Measurements from ENCODE around the gene ITM2B.

ITM2B gene

DNA sequence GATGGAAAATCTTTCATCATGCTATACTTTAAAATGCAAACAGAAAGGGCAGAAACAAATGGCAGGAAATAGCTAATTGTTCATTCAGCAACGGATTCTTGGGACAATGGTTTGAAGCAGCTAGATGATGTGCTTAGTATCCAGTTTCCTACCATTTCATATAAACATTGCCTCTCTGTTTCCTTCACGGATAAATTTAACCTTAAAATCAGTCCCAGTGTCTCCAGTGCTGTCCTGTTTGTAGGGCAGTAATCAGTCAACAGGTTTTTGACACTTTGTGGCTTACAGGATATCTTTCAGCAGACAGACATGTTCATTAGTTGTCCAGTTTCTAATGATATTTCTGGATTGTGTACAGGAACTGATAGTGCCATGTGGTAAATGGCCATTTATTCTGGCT is 45.8 kb downstream of the ITM2B start:
- Histone ChIP-seq H3K27me3 (ENCODE audit: low read length) (no peaks in the 10 kb centered on the region), H2AFZ (ENCODE audit: low read depth, low read length, severe bottlenecking) (no peak overlapping the region), H3K79me2 (ENCODE audit: insufficient read depth, low read length) (no peaks in the 10 kb centered on the region), H3K9me2 (replicated peaks; ENCODE audit: insufficient read depth, low read length) (no peaks in the 10 kb centered on the region), H3K9ac (ENCODE audit: low read length) (no peak overlapping the region), H3K4me2 (ENCODE audit: low read depth, low read length, poor library complexity, severe bottlenecking) (no peak overlapping the region), H3K4me3 (ENCODE audit: insufficient read depth, low read length, poor library complexity, severe bottlenecking) (no peak overlapping the region), H3K9me3 (ENCODE audit: insufficient read depth, low read length) (no peaks in the 10 kb centered on the region), H3K36me3 (ENCODE audit: low read length) (no peaks in the 10 kb centered on the region), H3F3A (ENCODE audit: insufficient read depth) (no peaks in the 10 kb centered on the region), H3K27ac (ENCODE audit: low read depth, low read length) (no peak overlapping the region), H4K20me1 (ENCODE audit: low read depth, low read length) (no peaks in the 10 kb centered on the region)
- TF ChIP-seq EZH2phosphoT487 (conservative IDR thresholded peaks at IDR 0.05; ENCODE audit: low read length) = no peak
- TF ChIP-seq, protein P1, sequence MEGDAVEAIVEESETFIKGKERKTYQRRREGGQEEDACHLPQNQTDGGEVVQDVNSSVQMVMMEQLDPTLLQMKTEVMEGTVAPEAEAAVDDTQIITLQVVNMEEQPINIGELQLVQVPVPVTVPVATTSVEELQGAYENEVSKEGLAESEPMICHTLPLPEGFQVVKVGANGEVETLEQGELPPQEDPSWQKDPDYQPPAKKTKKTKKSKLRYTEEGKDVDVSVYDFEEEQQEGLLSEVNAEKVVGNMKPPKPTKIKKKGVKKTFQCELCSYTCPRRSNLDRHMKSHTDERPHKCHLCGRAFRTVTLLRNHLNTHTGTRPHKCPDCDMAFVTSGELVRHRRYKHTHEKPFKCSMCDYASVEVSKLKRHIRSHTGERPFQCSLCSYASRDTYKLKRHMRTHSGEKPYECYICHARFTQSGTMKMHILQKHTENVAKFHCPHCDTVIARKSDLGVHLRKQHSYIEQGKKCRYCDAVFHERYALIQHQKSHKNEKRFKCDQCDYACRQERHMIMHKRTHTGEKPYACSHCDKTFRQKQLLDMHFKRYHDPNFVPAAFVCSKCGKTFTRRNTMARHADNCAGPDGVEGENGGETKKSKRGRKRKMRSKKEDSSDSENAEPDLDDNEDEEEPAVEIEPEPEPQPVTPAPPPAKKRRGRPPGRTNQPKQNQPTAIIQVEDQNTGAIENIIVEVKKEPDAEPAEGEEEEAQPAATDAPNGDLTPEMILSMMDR (IDR thresholded peaks at IDR 0.05; ENCODE audit: insufficient read depth, low read length, poor library complexity, severe bottlenecking) = no peak

DNA sequence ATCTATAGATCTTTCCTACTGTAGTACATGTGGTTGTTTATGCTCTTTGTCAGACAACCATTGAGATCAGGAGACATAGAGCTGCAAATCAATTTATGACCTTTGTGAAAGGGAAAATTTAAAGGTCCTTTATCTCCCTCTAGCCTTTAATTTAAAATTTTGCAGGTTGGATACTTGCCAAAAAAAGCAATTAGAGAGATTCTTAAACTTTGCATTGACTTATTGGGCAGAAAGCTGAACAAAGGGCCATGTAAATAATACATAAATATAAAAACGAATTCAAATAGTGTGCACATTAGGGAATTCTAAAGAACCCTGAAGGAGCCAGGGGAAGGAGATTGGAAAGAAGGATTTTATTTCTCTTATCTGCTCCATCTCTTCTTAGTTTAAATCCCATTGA is 48.5 kb downstream of the ITM2B start:
- no peak overlapping the region for H3K4me2 ChIP-seq (ENCODE audit: low read depth, low read length, poor library complexity, severe bottlenecking)
- no peaks in the 10 kb centered on the region for H3K79me2 ChIP-seq (ENCODE audit: insufficient read depth, low read length)
- no peaks in the 10 kb centered on the region for H3K9me3 ChIP-seq (ENCODE audit: insufficient read depth, low read length)
- no peaks in the 10 kb centered on the region for H3K36me3 ChIP-seq (ENCODE audit: low read length)
- no peaks in the 10 kb centered on the region for H3F3A ChIP-seq (ENCODE audit: insufficient read depth)
- no peak overlapping the region for H3K27ac ChIP-seq (ENCODE audit: low read depth, low read length)
- H3K4me3 ChIP-seq (ENCODE audit: insufficient read depth, low read length, poor library complexity, severe bottlenecking) = no peak overlapping the region
- H3K27me3 ChIP-seq (ENCODE audit: low read length) = no peaks in the 10 kb centered on the region
- H3K9ac ChIP-seq (ENCODE audit: low read length) = no peak overlapping the region
- H2AFZ ChIP-seq (ENCODE audit: low read depth, low read length, severe bottlenecking) = no peak overlapping the region
- H3K9me2 ChIP-seq (replicated peaks; ENCODE audit: insufficient read depth, low read length) = no peaks in the 10 kb centered on the region
- TF ChIP-seq, protein P1 (IDR thresholded peaks at IDR 0.05; ENCODE audit: insufficient read depth, low read length, poor library complexity, severe bottlenecking) = no peak
- no peak for TF ChIP-seq EZH2phosphoT487 (conservative IDR thresholded peaks at IDR 0.05; ENCODE audit: low read length)
- H4K20me1 ChIP-seq (ENCODE audit: low read depth, low read length) = no peaks in the 10 kb centered on the region

DNA sequence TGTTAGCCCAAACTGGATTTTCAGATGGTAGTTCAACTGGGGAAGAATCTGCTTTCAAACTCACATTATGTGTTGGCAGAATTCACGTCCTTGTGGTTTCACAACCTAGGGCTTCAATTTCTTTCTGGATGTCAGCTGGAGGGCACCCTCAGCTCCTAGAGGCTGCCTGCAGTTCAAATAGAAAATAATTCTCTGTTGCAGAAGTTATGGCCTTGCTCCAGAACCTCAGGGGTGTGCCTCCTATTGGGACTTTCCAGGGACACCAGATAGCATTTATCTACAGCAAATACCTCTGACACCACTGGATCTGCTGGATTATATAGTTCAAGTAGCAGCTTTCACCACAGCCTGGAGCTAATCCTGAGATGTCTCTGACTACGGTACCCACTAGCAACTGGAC is 58.7 kb downstream of the ITM2B start:
- Histone ChIP-seq H3K27ac (ENCODE audit: low read depth, low read length) (no peak overlapping the region), H3K4me2 (ENCODE audit: low read depth, low read length, poor library complexity, severe bottlenecking) (no peak overlapping the region), H2AFZ (ENCODE audit: low read depth, low read length, severe bottlenecking) (no peak overlapping the region), H3K79me2 (ENCODE audit: insufficient read depth, low read length) (no peaks in the 10 kb centered on the region), H3K9ac (ENCODE audit: low read length) (no peak overlapping the region), H3K36me3 (ENCODE audit: low read length) (no peaks in the 10 kb centered on the region), H3K9me3 (ENCODE audit: insufficient read depth, low read length) (no peaks in the 10 kb centered on the region), H4K20me1 (ENCODE audit: low read depth, low read length) (no peaks in the 10 kb centered on the region), H3K4me3 (ENCODE audit: insufficient read depth, low read length, poor library complexity, severe bottlenecking) (no peak overlapping the region), H3K9me2 (replicated peaks; ENCODE audit: insufficient read depth, low read length) (no peaks in the 10 kb centered on the region), H3F3A (ENCODE audit: insufficient read depth) (no peaks in the 10 kb centered on the region), H3K27me3 (ENCODE audit: low read length) (no peaks in the 10 kb centered on the region)
- no peak for TF ChIP-seq EZH2phosphoT487 (conservative IDR thresholded peaks at IDR 0.05; ENCODE audit: low read length)
- TF ChIP-seq, protein P1 (IDR thresholded peaks at IDR 0.05; ENCODE audit: insufficient read depth, low read length, poor library complexity, severe bottlenecking) = no peak

All from SU-DHL-6 (cell line).